HepG2 (cell line): ENCODE results near the gene TOR1B. TPM values are rescaled to one million over a fixed set of nuclear protein-coding genes. Genes with fewer than 3 reads are reported as not detected.

Source experiments
- ATAC-seq: fragments of 200-7000 bp; cut with Tn5 transposase; 3 replicates; pipeline ENCODE4 v1.9.1; 2020; ENCODE audit warnings: mild to moderate bottlenecking, moderate library complexity
- BruUV-seq: library from RNA; stranded (reverse); fragments of 400-500 nt; replicated peaks from 2 replicates; lab custom pipeline; 2021; lab: Mats Ljungman, UMichigan
- CTCF ChIA-PET: fragments of 300-600 bp; formaldehyde crosslinking; extraction: SDS; loops from one replicate; lab custom pipeline; 2021; ENCODE audit warnings: low total read pairs, inconsistent platforms, low intra/inter-chr PET ratio; lab: Yijun Ruan, JAX
- POLR2A ChIA-PET: fragments of 350-600 bp; sonication (Branson Sonifier 250); formaldehyde crosslinking; loops from one replicate; lab custom pipeline; 2020; ENCODE audit warnings: antibody characterized with exemption, inconsistent platforms; lab: Yijun Ruan, JAX
- DNase-seq: peaks from one replicate; pipeline ENCODE4 v3.0.0-alpha.2; 2015; ENCODE audit warnings: low spot score
- FAIRE-seq: peaks from 3 replicates; lab custom pipeline; 2011; peaks lifted over from hg19 to GRCh38; lab: Jason Lieb, UNC
- H2AFZ ChIP-seq: one replicate; pipeline ENCODE4 v1.6.1; 2011; ENCODE audit warnings: low read length, inconsistent platforms
- H3K27ac ChIP-seq: fragments of 300-600 bp; 3 replicates; pipeline ENCODE4 v1.8.0; 2011; ENCODE audit warnings: mixed run types, mild to moderate bottlenecking, mixed read lengths, low read length, inconsistent platforms; ENCODE audit not compliant: insufficient read depth; ENCODE audit errors: extremely low read length
- H3K27me3 ChIP-seq, 2 experiments: fragments of 200-600 bp in 1 of 2; 2 replicates in 1 of 2; 3 replicates in 1 of 2; pipeline versions ENCODE4 v1.6.0 to v1.8.0; 2011; ENCODE audit warnings: low read length in 2 of 2, mild to moderate bottlenecking in 2 of 2, moderate library complexity in 2 of 2, inconsistent platforms in 1 of 2; ENCODE audit not compliant: insufficient read depth in 2 of 2, control insufficient read depth in 1 of 2
- H3K36me3 ChIP-seq, 2 experiments: fragments of 200-600 bp in 1 of 2; replicated peaks in 1 of 2; 2 replicates in 1 of 2; 3 replicates in 1 of 2; pipeline versions ENCODE4 v1.5.1 to v1.8.0; 2011; ENCODE audit warnings: low read length in 2 of 2, inconsistent platforms in 1 of 2; ENCODE audit not compliant: insufficient read depth in 2 of 2, control insufficient read depth in 1 of 2
- H3K4me1 ChIP-seq: 2 replicates; pipeline ENCODE4 v1.5.1; 2012; ENCODE audit warnings: low read length, inconsistent platforms; ENCODE audit not compliant: insufficient read depth
- H3K4me2 ChIP-seq: 2 replicates; pipeline ENCODE4 v1.6.0; 2011; ENCODE audit warnings: low read depth, low read length, inconsistent platforms
- H3K4me3 ChIP-seq, 3 experiments: fragments of 200-600 bp in 1 of 3; sonication (generic), shearing (Covaris generic) in 1 of 3; replicated peaks in 1 of 3; 2 replicates each; pipeline ENCODE4 v1.5.1; 2011 to 2016; ENCODE audit warnings: low read length in 3 of 3, inconsistent platforms in 2 of 3, low read depth in 2 of 3, mild to moderate bottlenecking in 2 of 3, control low read depth in 1 of 3, mixed read lengths in 1 of 3; ENCODE audit not compliant: insufficient read depth in 1 of 3
- H3K79me2 ChIP-seq: one replicate; pipeline ENCODE4 v1.6.1; 2011; ENCODE audit warnings: low read length, inconsistent platforms; ENCODE audit not compliant: insufficient read depth
- H3K9ac ChIP-seq: 2 replicates; pipeline ENCODE4 v1.6.0; 2011; ENCODE audit warnings: mild to moderate bottlenecking, low read depth, low read length, inconsistent platforms; ENCODE audit not compliant: insufficient read depth
- H3K9me3 ChIP-seq: 2 replicates; pipeline ENCODE4 v1.5.1; 2012; ENCODE audit warnings: mild to moderate bottlenecking, low read length
- H4K20me1 ChIP-seq: 2 replicates; pipeline ENCODE4 v1.6.0; 2011; ENCODE audit warnings: inconsistent platforms, mild to moderate bottlenecking, low read length, moderate library complexity; ENCODE audit not compliant: insufficient read depth
- AGO2 ChIP-seq: fragments of 200-400 bp; formaldehyde crosslinking; optimal IDR thresholded peaks from 2 replicates; pipeline ENCODE3; 2017; ENCODE audit warnings: mild to moderate bottlenecking, low read depth, low read length, moderate library complexity
- BORCS8-MEF2B ChIP-seq: sonication (generic); formaldehyde crosslinking; IDR thresholded peaks from 2 replicates; pipeline ENCODE4 v1.8.0; 2022; ENCODE audit warnings: mild to moderate bottlenecking, missing genetic modification reagents
- GABPA ChIP-seq, 2 experiments: IDR thresholded peaks; 2 replicates each; pipeline ENCODE4 v1.6.1; 2011 to 2016; ENCODE audit warnings: low read depth in 2 of 2, low read length in 1 of 2, missing biosample characterization in 1 of 2, missing genetic modification characterization in 1 of 2
- NFE2 ChIP-seq: sonication (generic); formaldehyde crosslinking; IDR thresholded peaks from 2 replicates; pipeline ENCODE4 v1.4.0; 2020; ENCODE audit warnings: missing genetic modification reagents
- NKX3-1 ChIP-seq: sonication (generic); formaldehyde crosslinking; IDR thresholded peaks from 2 replicates; pipeline ENCODE4 v1.5.0; 2020; ENCODE audit warnings: missing genetic modification reagents
- PTBP1 ChIP-seq: fragments of 200-400 bp; formaldehyde crosslinking; IDR thresholded peaks from 2 replicates; pipeline ENCODE4 v1.6.1; 2018; ENCODE audit warnings: low read length, low read depth; ENCODE audit not compliant: poor library complexity, severe bottlenecking
- ZNF414 ChIP-seq: sonication (generic); formaldehyde crosslinking; IDR thresholded peaks from 2 replicates; pipeline ENCODE4 v1.5.0; 2020; ENCODE audit warnings: missing genetic modification reagents
- WGBS: methylation state at CpG from one replicate; pipeline ENCODE4 v1.1.6; 2017; ENCODE audit warnings: low lambda C conversion rate; 5-methylcytosine and 5-hydroxymethylcytosine counted together
- in situ Hi-C: cut with HindIII; loops from 2 replicates; pipeline ENCODE4 v1.10.0; 2017; ENCODE audit warnings: low pct_unique_long_range_greater_than_20kb; ENCODE audit not compliant: extremely low pct_ligation_motif_present
- intact Hi-C: fragments of 100-400 bp; cut with micrococcal nuclease; formaldehyde crosslinking; loops from one replicate; pipeline ENCODE4 v1.10.0; 2022; ENCODE audit not compliant: unreplicated experiment
- polyA plus RNA-seq, 8 experiments: library from polyadenylated mRNA; depleted of rRNA in 3 of 8; stranded (reverse) in 7 of 8; unstranded in 1 of 8; fragments of >200 nt; fragmentation: Illumina TruSeq in 4 of 8; extraction: Trizol in 4 of 8; gene quantifications; 2 replicates each; pipeline versions ENCODE4 v1.2.1 to v1.2.3, GENCODE V29; 2011 to 2016; ENCODE audit warnings: low read depth in 4 of 8, missing spikeins in 1 of 8, mixed read lengths in 1 of 8; ENCODE audit not compliant: insufficient read depth in 1 of 8
- total RNA-seq, 5 experiments: library from RNA; depleted of rRNA; stranded (reverse); fragments of >200 nt; fragmentation: Illumina TruSeq; extraction: Trizol; gene quantifications; 2 replicates each; pipeline ENCODE4 v1.2.3, GENCODE V29; 2016; ENCODE audit warnings: low read depth in 1 of 5

The TOR1B gene
- total and polyA plus RNA-seq, 2 of the 13 experiments (the other 11 are each of a cell fraction or from before 2014, with no cell fraction given), result 18.1 to 21.3 TPM

- no peaks in the 10 kb centered on the region for H3K79me2 ChIP-seq
- CTCF ChIA-PET, result no interaction called here
- H3K4me3 ChIP-seq, result no peak overlapping the region
- in situ Hi-C loops, result no loop called here
- H4K20me1 ChIP-seq, result no peaks in the 10 kb centered on the region
- no peaks in the 10 kb centered on the region for H3K27me3 ChIP-seq
- peaks cover 23% of the 10 kb centered on the region for H3K4me1 ChIP-seq
- intact Hi-C loops, result no loop called here
- BruUV-seq, result no TSS peak
- H3K36me3 ChIP-seq, result peaks cover 8 to 23% of the 10 kb centered on the region in 2 experiments; a peak in 4 of 5 replicates
- FAIRE-seq (no peak), DNase-seq (no peak), ATAC-seq (no peak)
- H3K9me3 ChIP-seq, result no peaks in the 10 kb centered on the region
- no peak overlapping the region for H2AFZ ChIP-seq
- H3K27ac ChIP-seq, result peak overlapping the region; percentile 49
- no peak overlapping the region for H3K9ac ChIP-seq
- POLR2A ChIA-PET, result interaction anchor here (0.7 kb wide), 1 partner anchor 24 kb away, joined by 3 read pairs; no protein-coding TSS in a partner anchor
- 90% methylated on average over 11 of the region's 11 CpGs for WGBS
- no peak for TF ChIP-seq PTBP1
- TF ChIP-seq AGO2, result peak; percentile 59
- no peak overlapping the region for H3K4me2 ChIP-seq
Observed at GRCh38 chr9:129810116-129810515, 7.1 kb downstream of the TOR1B start.

GRCh38 chr9:129810788-129811187, 7.8 kb downstream of the TOR1B start:
- Histone ChIP-seq H3K27ac (peak overlapping the region; percentile 49), H4K20me1 (no peaks in the 10 kb centered on the region), H3K4me2 (peak overlapping the region; percentile 40), H3K36me3 (peaks cover 7 to 20% of the 10 kb centered on the region in 2 experiments; a peak in 4 of 5 replicates), H3K9me3 (no peaks in the 10 kb centered on the region), H3K4me3 (peak overlapping the region in 1 of 3 experiments; percentile 20; a peak in 1 of 6 replicates), H3K79me2 (no peaks in the 10 kb centered on the region), H3K27me3 (no peaks in the 10 kb centered on the region), H3K4me1 (peaks cover 23% of the 10 kb centered on the region), H3K9ac (no peak overlapping the region; the same call in 1 of the 2 replicates), H2AFZ (no peak overlapping the region)
- no peak for TF ChIP-seq GABPA (IDR thresholded peaks at IDR 0.05; ENCODE audit: low read depth, low read length)
- no peak for TF ChIP-seq GABPA (CRISPR knock-in tag; IDR thresholded peaks at IDR 0.05; ENCODE audit: low read depth)
- TF ChIP-seq NKX3-1, result no peak
- no peak for TF ChIP-seq BORCS8-MEF2B
- no peak for TF ChIP-seq ZNF414 (CRISPR knock-in tag)
- no peak for TF ChIP-seq NFE2 (CRISPR knock-in tag)
- ATAC-seq (peak; percentile 42; the same call in 2 of the 3 replicates), DNase-seq (no peak), FAIRE-seq (no peak)
- WGBS, result 72% methylated on average over 6 of the region's 6 CpGs
- ChIA-PET POLR2A (interaction anchor here (0.6 to 1.9 kb wide), 3 partner anchors 8 to 250 kb away, joined by 3 to 11 read pairs (median 3); partner anchors contain the start of gene TOR1A), CTCF (no interaction called here)
- in situ Hi-C loops (no loop called here), intact Hi-C loops (no loop called here)
- BruUV-seq, result TSS peak; percentile 43
